22Rv1 (cell line): Measurements from ENCODE around the gene SORCS2.

ENCODE experiments used
- CTCF ChIP-seq: fragments of 450-650 bp; IDR thresholded peaks from 2 replicates; pipeline ENCODE4 v1.5.1; 2017; ENCODE audit warnings: mild to moderate bottlenecking
- ZFX ChIP-seq: fragments of 450-650 bp; IDR thresholded peaks from 2 replicates; pipeline ENCODE4 v1.6.1; 2017; ENCODE audit warnings: antibody characterized with exemption, borderline replicate concordance

GRCh38 chr4:7637139-7637538 lies 444.8 kb downstream of the SORCS2 start:
- TF ChIP-seq CTCF (no peak), ZFX (no peak)
